GM06990 (cell line): Measurements from ENCODE around the gene GPR139.

ENCODE experiments used
- DNase-seq: peaks from one replicate; pipeline ENCODE4 v3.0.0-alpha.2; 2011; ENCODE audit not compliant: insufficient read length; ENCODE audit errors: extremely low read depth
- H3K27me3 ChIP-seq: replicated peaks from 2 replicates; pipeline ENCODE4 v1.6.0; 2011; ENCODE audit warnings: low read length; ENCODE audit not compliant: control insufficient read depth, insufficient read depth
- H3K36me3 ChIP-seq: 2 replicates; pipeline ENCODE4 v1.5.1; 2011; ENCODE audit warnings: low read length; ENCODE audit not compliant: control insufficient read depth, insufficient read depth
- H3K4me3 ChIP-seq: replicated peaks from 2 replicates; pipeline ENCODE4 v1.5.1; 2011; ENCODE audit warnings: low read depth, mild to moderate bottlenecking, control low read depth, low read length
- CTCF ChIP-seq: IDR thresholded peaks from 2 replicates; pipeline ENCODE4 v1.5.1; 2011; ENCODE audit warnings: low read length, control low read depth, mild to moderate bottlenecking, inconsistent platforms; ENCODE audit not compliant: insufficient read depth, poor library complexity, severe bottlenecking

GPR139 gene

GRCh38 chr16:20072874-20073202 is 852 bp downstream of the GPR139 start:
- H3K36me3 ChIP-seq: no peaks in the 10 kb centered on the region
- no peak for DNase-seq
- no peak overlapping the region for H3K4me3 ChIP-seq
- no peak for TF ChIP-seq CTCF
- no peaks in the 10 kb centered on the region; the same call in none of the 2 replicates for H3K27me3 ChIP-seq

DNA sequence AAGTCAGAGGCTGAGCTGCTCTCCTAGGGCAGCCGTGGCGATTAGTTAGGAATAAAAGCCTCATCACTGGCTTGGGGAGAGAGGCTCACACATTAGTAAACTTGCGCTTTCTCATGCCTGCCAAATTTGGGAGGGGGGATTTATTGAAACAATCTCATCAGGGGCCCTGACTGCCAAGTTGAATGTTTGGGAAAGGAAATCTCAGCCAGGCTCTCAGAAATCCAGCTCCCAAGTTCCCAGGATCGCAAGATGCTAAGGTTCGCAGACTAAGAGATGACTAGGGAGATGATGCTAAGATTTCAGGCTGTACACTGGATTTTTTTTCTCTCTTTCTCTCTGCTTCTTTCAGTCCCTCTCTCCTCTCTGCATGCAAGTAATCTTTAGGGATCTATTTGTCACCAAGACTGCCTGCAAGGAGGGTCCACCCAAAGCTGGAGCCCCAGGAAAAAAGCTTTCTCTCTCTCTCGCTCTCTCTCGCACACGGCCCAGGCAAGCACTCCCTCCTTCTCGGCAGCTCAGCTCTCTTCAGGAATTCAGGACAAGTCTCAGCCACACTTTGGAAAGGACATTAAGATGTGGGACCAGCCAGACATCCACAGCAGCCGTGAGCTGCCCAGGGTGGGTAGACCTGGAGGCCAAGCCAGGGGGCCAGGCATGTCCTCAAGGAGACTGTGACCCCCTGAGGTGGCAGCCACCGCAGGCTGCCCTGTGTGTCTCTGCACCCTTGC is 1.4 kb downstream of the GPR139 start:
- DNase-seq: no peak
- TF ChIP-seq CTCF: no peak
- Histone ChIP-seq H3K4me3 (no peak overlapping the region), H3K27me3 (no peaks in the 10 kb centered on the region; the same call in none of the 2 replicates), H3K36me3 (no peaks in the 10 kb centered on the region)

DNA sequence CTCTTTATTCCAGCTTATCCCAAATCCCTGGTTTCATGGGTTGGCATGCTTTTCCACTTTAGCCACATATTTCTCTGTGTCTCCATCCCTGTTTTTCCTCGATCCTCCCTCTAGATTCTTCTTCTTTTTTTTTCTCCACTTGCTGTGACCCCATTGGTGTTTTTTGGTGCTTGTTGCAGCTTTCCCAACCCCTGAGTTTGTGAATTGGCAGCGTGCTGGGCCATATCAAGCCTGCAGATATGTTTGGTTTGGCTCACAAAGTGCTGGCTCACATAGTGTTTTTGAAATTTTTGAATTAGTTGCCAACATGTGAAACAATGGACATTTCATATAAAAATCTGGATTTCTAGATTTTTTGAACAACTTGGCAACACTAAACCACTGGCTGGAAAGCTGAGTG is 8.8 kb downstream of the GPR139 start:
- Histone ChIP-seq H3K36me3 (no peaks in the 10 kb centered on the region), H3K27me3 (no peaks in the 10 kb centered on the region), H3K4me3 (no peak overlapping the region)
- TF ChIP-seq CTCF: no peak
- no peak for DNase-seq

GRCh38 chr16:20064520-20064919 is 9.2 kb downstream of the GPR139 start:
- H3K4me3 ChIP-seq: no peak overlapping the region
- no peaks in the 10 kb centered on the region for H3K27me3 ChIP-seq
- no peak for DNase-seq
- H3K36me3 ChIP-seq: no peaks in the 10 kb centered on the region
- no peak for TF ChIP-seq CTCF

DNA sequence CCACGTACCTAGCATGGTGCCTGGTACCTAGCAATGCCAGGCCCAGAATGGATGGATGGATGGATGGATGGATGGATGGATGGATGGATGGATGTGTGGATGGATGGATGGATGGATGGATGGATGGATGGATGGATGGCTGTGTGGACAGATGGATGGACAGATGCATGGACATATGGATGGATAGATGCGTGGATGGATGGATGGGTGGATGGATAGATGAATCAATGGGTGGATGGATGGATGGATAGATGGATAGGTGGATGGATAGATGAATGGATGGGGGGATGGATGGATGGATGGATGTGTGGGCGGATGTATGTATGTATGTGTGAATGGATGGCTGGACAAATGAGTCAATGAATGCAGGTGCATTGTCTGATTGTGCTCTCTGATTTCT is 12.6 kb downstream of the GPR139 start:
- Histone ChIP-seq H3K27me3 (no peaks in the 10 kb centered on the region; the same call in 1 of the 2 replicates), H3K4me3 (no peak overlapping the region), H3K36me3 (no peaks in the 10 kb centered on the region)
- TF ChIP-seq CTCF: no peak
- DNase-seq: no peak

DNA sequence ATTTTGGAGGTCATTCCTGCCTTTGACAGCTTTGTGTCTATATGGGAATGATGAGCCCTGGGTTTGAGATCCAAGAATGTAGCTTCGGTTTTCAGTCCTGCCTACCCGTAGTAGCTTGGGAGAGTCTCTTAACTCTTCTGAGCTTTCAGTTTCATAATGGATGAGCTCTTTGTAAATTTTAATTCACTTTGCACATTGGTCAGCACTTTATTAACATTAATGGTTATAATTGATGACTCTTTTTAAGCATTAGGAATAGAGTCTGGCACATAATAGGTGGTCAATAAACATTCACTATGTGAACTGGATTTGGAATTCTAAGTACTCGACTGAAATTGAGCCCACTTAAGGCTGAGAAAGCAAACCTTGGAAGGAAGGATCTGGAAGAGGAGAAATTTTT is 17.3 kb downstream of the GPR139 start:
- Histone ChIP-seq H3K27me3 (no peaks in the 10 kb centered on the region; the same call in 1 of the 2 replicates), H3K4me3 (no peak overlapping the region), H3K36me3 (no peaks in the 10 kb centered on the region)
- DNase-seq: no peak
- no peak for TF ChIP-seq CTCF
